Ectodermal cell (in vitro differentiated cells): ENCODE measurements around the gene SIDT1.

Source experiments
- H3K27ac ChIP-seq: 2 replicates; pipeline ENCODE4 v1.7.0; 2013; ENCODE audit warnings: mild to moderate bottlenecking, low read depth, low read length; ENCODE audit not compliant: insufficient read depth, poor library complexity, severe bottlenecking
- H3K27me3 ChIP-seq: 2 replicates; pipeline ENCODE4 v1.7.0; 2013; ENCODE audit warnings: mild to moderate bottlenecking, low read length; ENCODE audit not compliant: insufficient read depth, control insufficient read depth, poor library complexity, severe bottlenecking
- H3K36me3 ChIP-seq: one replicate; pipeline ENCODE4 v1.7.0; 2013; ENCODE audit warnings: low read length; ENCODE audit not compliant: control insufficient read depth, insufficient read depth
- H3K4me1 ChIP-seq: one replicate; pipeline ENCODE4 v1.7.0; 2013; ENCODE audit warnings: low read length; ENCODE audit not compliant: control insufficient read depth, insufficient read depth
- H3K4me3 ChIP-seq: 2 replicates; pipeline ENCODE4 v1.7.0; 2013; ENCODE audit warnings: low read depth, low read length, control low read depth; ENCODE audit not compliant: insufficient read depth
- H3K9me3 ChIP-seq: 2 replicates; pipeline ENCODE4 v1.7.0; 2013; ENCODE audit warnings: mild to moderate bottlenecking, low read length, moderate library complexity; ENCODE audit not compliant: control insufficient read depth
- WGBS, 2 experiments: methylation state at CpG; one replicate each; pipeline ENCODE4 v1.1.7; 2013; ENCODE audit warnings: missing lambda C conversion rate in 2 of 2; 5-methylcytosine and 5-hydroxymethylcytosine counted together

Gene SIDT1

GRCh38 chr3:113649174-113649845 is 117.0 kb downstream of the SIDT1 start:
- Histone ChIP-seq H3K9me3 (no peaks in the 10 kb centered on the region), H3K4me1 (no peaks in the 10 kb centered on the region), H3K27ac (no peak overlapping the region), H3K27me3 (no peaks in the 10 kb centered on the region), H3K4me3 (no peak overlapping the region), H3K36me3 (no peaks in the 10 kb centered on the region)
- WGBS, 2 experiments, result 97% methylated on average over 6 of the region's 6 CpGs

- 71 to 87% methylated on average over 1 of the region's 1 CpG for WGBS, 2 experiments
- no peaks in the 10 kb centered on the region for H3K9me3 ChIP-seq
- H3K4me3 ChIP-seq, result no peak overlapping the region
- no peaks in the 10 kb centered on the region for H3K4me1 ChIP-seq
- no peak overlapping the region for H3K27ac ChIP-seq
- H3K36me3 ChIP-seq, result peaks cover 2% of the 10 kb centered on the region
- H3K27me3 ChIP-seq, result no peaks in the 10 kb centered on the region
These were observed 122.0 kb downstream of the SIDT1 start for GRCh38 chr3:113654310-113654709.

DNA sequence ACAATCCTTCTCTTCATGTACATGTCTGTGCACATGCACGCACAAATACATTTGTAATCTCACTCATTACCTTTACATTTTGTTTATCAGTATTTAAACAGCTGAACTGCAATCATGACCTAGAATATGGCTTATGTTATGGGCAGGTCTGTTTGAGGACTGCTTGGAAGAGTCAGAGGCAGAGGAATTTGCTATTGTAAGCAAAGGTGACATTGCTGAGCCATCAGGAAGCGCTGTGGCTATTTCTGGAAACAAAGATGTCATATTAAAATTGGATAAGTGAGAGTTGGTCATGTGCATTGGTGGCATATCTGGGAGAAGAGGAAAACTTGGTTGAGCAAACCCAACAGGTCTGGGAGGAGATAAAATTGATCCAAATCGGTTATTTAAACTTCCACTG is 122.5 kb downstream of the SIDT1 start:
- Histone ChIP-seq H3K4me1 (no peaks in the 10 kb centered on the region), H3K4me3 (no peak overlapping the region), H3K27me3 (no peaks in the 10 kb centered on the region), H3K27ac (no peak overlapping the region), H3K36me3 (peaks cover 2% of the 10 kb centered on the region), H3K9me3 (no peaks in the 10 kb centered on the region)
- 93 to 97% methylated on average over 3 of the region's 3 CpGs for WGBS, 2 experiments

DNA sequence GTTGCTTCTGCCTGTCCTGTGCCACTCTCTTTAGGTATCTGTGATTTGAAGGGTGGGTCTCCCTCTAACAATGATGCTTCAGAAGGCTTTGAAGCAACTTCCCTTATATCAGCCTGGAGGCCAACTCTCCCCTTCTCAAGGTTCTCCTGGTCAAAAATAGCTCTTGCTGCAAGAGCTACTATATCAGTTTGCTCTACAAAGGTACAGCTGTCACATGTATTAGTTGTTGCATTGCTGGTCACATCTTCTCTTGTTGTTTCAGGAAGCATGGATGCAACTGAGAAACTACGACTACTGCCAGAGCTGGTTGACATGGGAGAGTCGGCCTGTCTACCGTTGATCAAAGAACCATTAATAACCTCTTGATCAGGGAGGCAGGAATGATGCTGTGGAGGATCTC is 125.8 kb downstream of the SIDT1 start:
- Histone ChIP-seq H3K4me1 (no peaks in the 10 kb centered on the region), H3K27me3 (no peaks in the 10 kb centered on the region), H3K27ac (no peak overlapping the region), H3K4me3 (no peak overlapping the region), H3K9me3 (no peaks in the 10 kb centered on the region), H3K36me3 (peaks cover 2% of the 10 kb centered on the region)
- WGBS, 2 experiments, result 94 to 98% methylated on average over 3 of the region's 3 CpGs

DNA sequence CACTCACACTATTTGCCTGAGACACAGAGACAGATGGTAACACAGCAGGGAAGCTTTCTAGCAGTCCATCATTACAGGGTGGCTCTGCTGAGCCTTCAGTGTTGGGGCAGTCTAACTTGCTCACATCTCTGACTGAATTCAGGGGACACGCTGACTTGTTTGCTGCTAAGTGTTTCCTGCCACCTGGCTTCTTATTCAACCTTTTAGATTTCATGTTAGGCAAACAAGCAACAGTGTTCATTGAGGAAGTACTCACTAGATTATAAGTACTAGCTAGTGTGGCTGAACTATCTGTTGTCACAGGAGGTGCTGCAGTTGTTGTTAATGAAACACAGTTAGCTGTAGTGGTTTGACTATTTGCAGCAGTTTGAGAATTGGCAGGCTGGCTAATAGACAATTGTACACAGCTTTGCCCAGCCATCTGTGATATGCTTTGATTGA is 126.8 kb downstream of the SIDT1 start:
- no peak overlapping the region for H3K4me3 ChIP-seq
- no peak overlapping the region for H3K27ac ChIP-seq
- peaks cover 2% of the 10 kb centered on the region for H3K36me3 ChIP-seq
- WGBS, 2 experiments, result 84 to 98% methylated on average over 1 of the region's 1 CpG
- no peaks in the 10 kb centered on the region for H3K4me1 ChIP-seq
- no peaks in the 10 kb centered on the region for H3K27me3 ChIP-seq
- H3K9me3 ChIP-seq, result no peaks in the 10 kb centered on the region

GRCh38 chr3:113659996-113660395 is 127.6 kb downstream of the SIDT1 start:
- no peaks in the 10 kb centered on the region for H3K9me3 ChIP-seq
- no peak overlapping the region for H3K4me3 ChIP-seq
- no peaks in the 10 kb centered on the region for H3K4me1 ChIP-seq
- no peaks in the 10 kb centered on the region for H3K27me3 ChIP-seq
- WGBS, 2 experiments, result 91 to 100% methylated on average over 1 of the region's 1 CpG
- H3K36me3 ChIP-seq, result peaks cover 2% of the 10 kb centered on the region
- H3K27ac ChIP-seq, result no peak overlapping the region

- H3K27ac ChIP-seq, result no peak overlapping the region
- no peaks in the 10 kb centered on the region for H3K27me3 ChIP-seq
- H3K4me3 ChIP-seq, result no peak overlapping the region
- 94 to 100% methylated on average over 2 of the region's 2 CpGs for WGBS, 2 experiments
- peaks cover 2% of the 10 kb centered on the region for H3K36me3 ChIP-seq
- no peaks in the 10 kb centered on the region for H3K9me3 ChIP-seq
- H3K4me1 ChIP-seq, result no peaks in the 10 kb centered on the region
These were observed 128.1 kb downstream of the SIDT1 start for GRCh38 chr3:113660458-113660857.

- Histone ChIP-seq H3K27ac (no peak overlapping the region), H3K4me1 (no peaks in the 10 kb centered on the region), H3K27me3 (no peaks in the 10 kb centered on the region), H3K4me3 (no peak overlapping the region), H3K36me3 (peaks cover 2% of the 10 kb centered on the region), H3K9me3 (no peaks in the 10 kb centered on the region)
- 96% methylated on average over 4 of the region's 4 CpGs for WGBS, 2 experiments
These were observed 128.5 kb downstream of the SIDT1 start for GRCh38 chr3:113660896-113661295.

DNA sequence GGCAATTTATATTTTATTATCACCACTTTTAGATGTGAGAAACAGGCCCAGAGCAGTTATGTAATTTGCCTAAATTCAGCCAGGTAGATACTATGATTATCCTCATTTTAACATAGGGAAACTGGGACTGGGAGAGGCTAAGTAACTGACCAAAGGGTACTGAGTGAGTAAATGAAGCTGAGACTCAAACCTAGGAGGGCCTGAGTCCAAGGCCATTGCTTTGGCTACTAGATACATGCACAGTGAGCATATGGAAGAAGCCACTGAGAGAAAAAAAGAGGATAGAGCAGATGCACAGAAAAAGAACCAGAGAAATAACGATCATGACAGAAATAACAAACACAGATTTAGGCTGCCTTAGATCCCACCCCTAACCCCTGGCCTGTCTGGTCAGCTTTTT is 130.5 kb downstream of the SIDT1 start:
- 74 to 94% methylated on average over 1 of the region's 1 CpG for WGBS, 2 experiments
- Histone ChIP-seq H3K4me3 (no peak overlapping the region), H3K4me1 (no peaks in the 10 kb centered on the region), H3K27me3 (no peaks in the 10 kb centered on the region), H3K36me3 (peaks cover 2% of the 10 kb centered on the region), H3K9me3 (no peaks in the 10 kb centered on the region), H3K27ac (no peak overlapping the region)

GRCh38 chr3:113663324-113663750 is 131.0 kb downstream of the SIDT1 start:
- Histone ChIP-seq H3K27ac (no peak overlapping the region), H3K9me3 (no peaks in the 10 kb centered on the region), H3K4me3 (no peak overlapping the region), H3K27me3 (no peaks in the 10 kb centered on the region), H3K4me1 (no peaks in the 10 kb centered on the region), H3K36me3 (peaks cover under 1% of the 10 kb centered on the region)
- WGBS, 2 experiments, result 95 to 98% methylated on average over 2 to 3 of the region's 3 CpGs

- H3K27me3 ChIP-seq, result no peaks in the 10 kb centered on the region
- no peaks in the 10 kb centered on the region for H3K9me3 ChIP-seq
- H3K36me3 ChIP-seq, result no peaks in the 10 kb centered on the region
- 80 to 86% methylated on average over 1 of the region's 1 CpG for WGBS, 2 experiments
- no peak overlapping the region for H3K4me3 ChIP-seq
- H3K4me1 ChIP-seq, result no peaks in the 10 kb centered on the region
- no peak overlapping the region for H3K27ac ChIP-seq
These were observed 131.4 kb downstream of the SIDT1 start for GRCh38 chr3:113663761-113664160.
